Tibial artery (tissue), 4 donors: ENCODE results near the gene FAM193A.

Experiments used
- DNase-seq, 2 donors: peaks; one replicate each; pipeline ENCODE4 v3.0.0-alpha.2; 2019
- H3K27ac ChIP-seq, 2 donors: fragments of 200-600 bp; sonication (generic) in 1 of 2; 1 replicate in 1 of 2; 2 replicates in 1 of 2; pipeline ENCODE4 v1.5.1; 2018 to 2019; ENCODE audit warnings: mild to moderate bottlenecking in 1 of 2
- H3K27me3 ChIP-seq, 2 donors: fragments of 200-600 bp; sonication (generic) in 1 of 2; one replicate each; pipeline versions ENCODE4 v1.5.1 to v1.6.0; 2016 to 2019
- H3K36me3 ChIP-seq, 3 donors: fragments of 200-600 bp; sonication (generic) in 2 of 3; one replicate each; pipeline ENCODE4 v1.5.1; 2016 to 2019; ENCODE audit warnings: mild to moderate bottlenecking in 2 of 3
- H3K4me1 ChIP-seq, 4 donors: fragments of 200-600 bp; sonication (generic) in 2 of 4; 1 replicate in 3 of 4; 2 replicates in 1 of 4; pipeline ENCODE4 v1.5.1; 2016 to 2019
- H3K4me3 ChIP-seq, 2 donors: fragments of 200-600 bp; sonication (generic) in 1 of 2; 1 replicate in 1 of 2; 2 replicates in 1 of 2; pipeline ENCODE4 v1.5.1; 2018 to 2019; ENCODE audit warnings: mild to moderate bottlenecking in 2 of 2
- H3K9me3 ChIP-seq, 3 donors: fragments of 200-600 bp; sonication (generic) in 1 of 3; one replicate each; pipeline ENCODE4 v1.5.1; 2016 to 2019
- intact Hi-C: fragments of 100-400 bp; cut with DNase I; formaldehyde crosslinking; loops from one replicate; pipeline ENCODE4 v1.15.0; 2023; ENCODE audit warnings: low total_unique reads
- TF ChIP-seq, protein P1 (sequence below), 2 experiments: fragments of 200-600 bp in 1 of 2; fragments of 450-650 bp in 1 of 2; IDR thresholded peaks; one replicate each; pipeline ENCODE4 v1.5.1; 2017 to 2019; ENCODE audit warnings: antibody characterized with exemption in 2 of 2, mild to moderate bottlenecking in 1 of 2, moderate library complexity in 1 of 2

FAM193A gene

DNA sequence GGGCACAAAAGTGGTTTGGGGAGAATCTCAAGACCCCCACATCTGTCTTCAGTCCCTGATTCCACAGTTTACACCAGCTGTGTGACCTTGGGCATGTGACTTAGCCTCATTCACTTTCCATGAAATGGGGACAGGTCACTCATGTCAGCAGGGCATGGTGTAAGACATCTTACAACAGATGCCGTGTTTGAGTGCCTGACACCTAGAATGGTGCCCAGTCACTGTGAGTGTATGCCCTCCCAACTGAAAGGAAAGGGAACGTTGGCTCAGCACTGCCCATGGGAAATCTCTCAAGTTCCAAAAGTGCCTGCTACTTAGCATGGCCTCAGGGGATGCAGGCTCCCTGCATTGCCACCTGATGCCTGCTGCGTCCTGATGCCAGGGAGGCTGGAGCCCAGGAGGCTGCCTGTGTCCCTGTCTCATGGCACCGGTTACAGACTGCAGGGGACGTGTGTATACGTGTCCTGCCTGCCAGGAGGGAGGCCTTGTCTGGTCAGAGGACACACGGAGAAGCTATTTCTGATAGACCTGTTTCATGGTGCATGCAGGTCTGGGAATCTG, 35.3 kb upstream of the FAM193A start:
- H3K4me3 ChIP-seq: no peak overlapping the region
- H3K27me3 ChIP-seq: no peaks in the 10 kb centered on the region
- H3K9me3 ChIP-seq: no peaks in the 10 kb centered on the region
- TF ChIP-seq, protein P1, sequence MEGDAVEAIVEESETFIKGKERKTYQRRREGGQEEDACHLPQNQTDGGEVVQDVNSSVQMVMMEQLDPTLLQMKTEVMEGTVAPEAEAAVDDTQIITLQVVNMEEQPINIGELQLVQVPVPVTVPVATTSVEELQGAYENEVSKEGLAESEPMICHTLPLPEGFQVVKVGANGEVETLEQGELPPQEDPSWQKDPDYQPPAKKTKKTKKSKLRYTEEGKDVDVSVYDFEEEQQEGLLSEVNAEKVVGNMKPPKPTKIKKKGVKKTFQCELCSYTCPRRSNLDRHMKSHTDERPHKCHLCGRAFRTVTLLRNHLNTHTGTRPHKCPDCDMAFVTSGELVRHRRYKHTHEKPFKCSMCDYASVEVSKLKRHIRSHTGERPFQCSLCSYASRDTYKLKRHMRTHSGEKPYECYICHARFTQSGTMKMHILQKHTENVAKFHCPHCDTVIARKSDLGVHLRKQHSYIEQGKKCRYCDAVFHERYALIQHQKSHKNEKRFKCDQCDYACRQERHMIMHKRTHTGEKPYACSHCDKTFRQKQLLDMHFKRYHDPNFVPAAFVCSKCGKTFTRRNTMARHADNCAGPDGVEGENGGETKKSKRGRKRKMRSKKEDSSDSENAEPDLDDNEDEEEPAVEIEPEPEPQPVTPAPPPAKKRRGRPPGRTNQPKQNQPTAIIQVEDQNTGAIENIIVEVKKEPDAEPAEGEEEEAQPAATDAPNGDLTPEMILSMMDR (IDR thresholded peaks at IDR 0.05): no peak
- no peak for DNase-seq
- H3K4me1 ChIP-seq: peaks cover 0 to 6% (median 0%) of the 10 kb centered on the region in 4 donors
- no peak overlapping the region for H3K27ac ChIP-seq
- peaks cover 30 to 84% (median 61%) of the 10 kb centered on the region in 3 donors for H3K36me3 ChIP-seq
- intact Hi-C loops: no loop called here

DNA sequence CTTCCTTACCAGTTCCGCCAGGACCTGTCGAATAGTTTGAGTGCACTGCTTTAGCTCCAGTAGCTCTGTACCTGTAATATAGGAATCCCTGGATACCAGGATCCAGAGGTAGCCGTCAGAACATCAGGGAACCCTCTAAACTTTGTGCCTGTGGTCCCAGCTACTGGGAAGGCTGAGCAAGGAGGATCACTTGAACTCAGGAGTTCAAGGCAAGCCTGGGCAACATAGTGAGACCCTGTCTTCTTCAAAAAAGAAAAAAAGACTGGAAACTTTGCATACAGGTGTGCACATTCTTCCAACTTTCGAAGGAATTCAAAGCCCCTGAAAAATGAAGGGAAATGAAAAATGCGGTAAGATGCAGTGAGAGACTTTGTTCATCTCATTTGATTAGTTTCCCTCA, 32.6 kb upstream of the FAM193A start:
- no peak for DNase-seq
- intact Hi-C loops: no loop called here
- TF ChIP-seq, protein P1 (IDR thresholded peaks at IDR 0.05): no peak
- Histone ChIP-seq H3K27me3 (no peaks in the 10 kb centered on the region), H3K9me3 (no peaks in the 10 kb centered on the region), H3K4me3 (no peak overlapping the region), H3K4me1 (peaks cover 0 to 6% (median 0%) of the 10 kb centered on the region in 4 donors), H3K27ac (no peak overlapping the region), H3K36me3 (peaks cover 13 to 76% (median 39%) of the 10 kb centered on the region in 3 donors)

DNA sequence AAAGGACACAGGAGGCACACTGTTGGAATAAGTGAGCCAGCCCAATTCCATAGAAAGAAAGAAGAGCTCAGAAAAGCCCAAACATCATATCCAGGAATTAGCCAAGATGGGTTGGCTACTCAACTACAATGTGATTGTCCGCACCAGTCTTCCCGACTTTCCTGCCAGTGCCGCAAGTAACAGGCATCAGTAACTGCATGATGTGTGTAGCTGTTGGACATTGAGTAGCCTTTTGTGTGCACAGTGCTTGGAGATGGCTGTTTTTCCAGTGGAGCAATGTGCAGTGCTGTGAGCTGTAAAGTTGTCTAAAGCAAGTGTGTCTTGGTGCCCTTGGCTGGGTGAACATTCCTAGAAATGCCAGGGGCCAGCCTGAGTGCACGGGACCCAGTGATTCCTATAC, 29.2 kb upstream of the FAM193A start:
- TF ChIP-seq, protein P1 (IDR thresholded peaks at IDR 0.05): no peak
- no peaks in the 10 kb centered on the region for H3K9me3 ChIP-seq
- intact Hi-C loops: no loop called here
- H3K36me3 ChIP-seq: peaks cover 7 to 69% (median 30%) of the 10 kb centered on the region in 3 donors
- H3K4me1 ChIP-seq: no peaks in the 10 kb centered on the region
- no peak overlapping the region for H3K27ac ChIP-seq
- DNase-seq: no peak
- H3K4me3 ChIP-seq: no peak overlapping the region
- no peaks in the 10 kb centered on the region for H3K27me3 ChIP-seq

DNA sequence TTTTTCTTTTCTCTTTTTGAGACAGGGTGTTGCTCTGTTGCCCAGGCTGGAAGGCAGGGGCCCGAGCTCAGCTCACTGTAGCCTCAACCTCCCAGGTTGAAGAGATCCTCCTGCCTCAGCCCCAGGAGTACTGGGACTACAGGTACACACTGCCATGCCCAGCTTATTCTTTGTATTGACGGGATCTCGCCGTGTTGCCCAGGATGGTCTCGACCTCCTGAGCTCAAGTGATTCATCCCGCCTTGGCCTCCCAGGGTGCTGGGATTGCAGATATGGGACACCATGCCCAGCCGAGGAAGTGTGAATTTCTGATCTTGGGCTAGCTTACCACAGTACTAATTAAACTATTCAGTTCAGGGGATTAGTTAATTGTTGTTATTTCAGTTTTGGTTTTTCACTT, 28.6 kb upstream of the FAM193A start:
- TF ChIP-seq, protein P1 (IDR thresholded peaks at IDR 0.05): no peak
- Histone ChIP-seq H3K9me3 (no peaks in the 10 kb centered on the region), H3K36me3 (peaks cover 13 to 71% (median 36%) of the 10 kb centered on the region in 3 donors), H3K4me1 (no peaks in the 10 kb centered on the region), H3K27me3 (no peaks in the 10 kb centered on the region), H3K27ac (no peak overlapping the region), H3K4me3 (no peak overlapping the region)
- intact Hi-C loops: no loop called here
- DNase-seq: no peak

DNA sequence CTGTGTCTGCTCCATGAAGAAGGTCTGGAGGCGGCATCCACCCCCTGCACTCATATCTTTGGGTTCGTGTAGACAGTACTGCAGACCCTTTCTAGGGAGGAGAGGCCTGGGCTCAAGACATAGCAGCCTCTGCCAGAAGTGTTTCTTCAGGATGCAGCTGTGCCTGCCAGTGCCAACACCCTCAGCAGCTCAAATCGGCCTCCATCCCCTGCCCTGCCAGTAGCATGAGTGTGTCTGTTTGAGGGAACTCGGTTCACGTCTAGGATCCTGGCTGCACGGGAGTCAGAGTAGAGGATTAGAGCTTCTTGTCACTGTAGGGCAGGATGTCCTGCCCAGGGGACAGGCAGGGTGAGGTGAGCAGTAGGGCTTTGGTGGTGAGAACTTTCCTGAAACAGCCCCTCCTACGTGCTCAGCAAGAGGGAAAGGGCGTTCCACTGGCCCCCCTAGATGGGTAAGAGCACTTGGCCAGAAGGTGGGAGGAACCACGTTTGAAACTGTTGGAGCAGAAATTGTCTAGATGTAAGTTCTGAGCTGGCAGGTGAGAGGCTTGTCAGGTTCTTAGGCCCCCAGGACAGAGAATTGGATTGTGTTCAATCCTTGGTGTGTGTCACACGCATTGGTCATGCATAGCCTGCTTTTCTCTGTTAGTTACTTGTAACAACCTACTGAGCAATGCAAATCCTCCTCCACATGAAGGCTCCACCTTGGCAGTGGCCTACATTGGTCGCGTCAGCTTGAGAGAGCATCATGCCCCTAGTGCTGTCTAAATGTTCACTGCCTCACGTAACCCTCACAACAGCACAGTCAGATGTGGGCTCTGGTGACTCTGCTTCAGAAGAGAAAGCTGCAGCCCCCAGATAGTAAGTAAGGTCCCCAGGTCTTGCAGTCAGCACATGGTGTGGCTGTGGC, 25.8 kb upstream of the FAM193A start:
- no peaks in the 10 kb centered on the region for H3K27me3 ChIP-seq
- no peak overlapping the region for H3K27ac ChIP-seq
- no peak overlapping the region for H3K4me3 ChIP-seq
- peaks cover 34 to 79% (median 58%) of the 10 kb centered on the region in 3 donors for H3K36me3 ChIP-seq
- H3K9me3 ChIP-seq: no peaks in the 10 kb centered on the region
- TF ChIP-seq, protein P1 (IDR thresholded peaks at IDR 0.05): no peak
- DNase-seq: no peak
- peaks cover 0 to 4% (median under 1%) of the 10 kb centered on the region in 4 donors for H3K4me1 ChIP-seq
- intact Hi-C loops: no loop called here
